HFFc6 (cell line): ENCODE data around the gene GSX2. TPM values are rescaled to one million over a fixed set of nuclear protein-coding genes. Genes with fewer than 3 reads are reported as not detected.

Experiments
- DNase-seq: peaks from one replicate; pipeline ENCODE4 v3.0.0-alpha.2; 2018
- H3K27ac Mint-ChIP-seq: 2 replicates; pipeline ENCODE4 v1.8.0; 2020; ENCODE audit warnings: mild to moderate bottlenecking, mixed read lengths
- H3K27me3 Mint-ChIP-seq: 2 replicates; pipeline ENCODE4 v1.8.0; 2021; ENCODE audit warnings: mild to moderate bottlenecking, moderate library complexity, mixed read lengths; ENCODE audit not compliant: insufficient read depth
- H3K36me3 Mint-ChIP-seq: 2 replicates; pipeline ENCODE4 v1.8.0; 2021; ENCODE audit warnings: low read depth, mixed read lengths
- H3K4me1 Mint-ChIP-seq: 2 replicates; pipeline ENCODE4 v1.8.0; 2020; ENCODE audit warnings: low read depth, mixed read lengths
- H3K4me3 Mint-ChIP-seq: 2 replicates; pipeline ENCODE4 v1.8.0; 2020; ENCODE audit warnings: mild to moderate bottlenecking, moderate library complexity, mixed read lengths
- H3K9me3 Mint-ChIP-seq: 2 replicates; pipeline ENCODE4 v1.8.0; 2020; ENCODE audit warnings: mild to moderate bottlenecking, mixed read lengths
- total RNA-seq, 6 experiments: library from RNA; stranded (reverse); fragmentation: NEBNext Ultra II Directional; extraction: Animal tissue kit (Norgen Biotek cat#: 25700); gene quantifications; 2 replicates in 1 of 6; 3 replicates in 5 of 6; pipeline ENCODE4 v1.2.3, GENCODE V29; 2021
- TF ChIP-seq, protein P1 (sequence below): fragments of 200-600 bp; sonication (generic); IDR thresholded peaks from 2 replicates; pipeline ENCODE4 v1.5.0; 2021; ENCODE audit warnings: antibody characterized with exemption, mild to moderate bottlenecking

GSX2 gene
- total RNA-seq, 6 experiments from 2014 or later, result not detected

DNA sequence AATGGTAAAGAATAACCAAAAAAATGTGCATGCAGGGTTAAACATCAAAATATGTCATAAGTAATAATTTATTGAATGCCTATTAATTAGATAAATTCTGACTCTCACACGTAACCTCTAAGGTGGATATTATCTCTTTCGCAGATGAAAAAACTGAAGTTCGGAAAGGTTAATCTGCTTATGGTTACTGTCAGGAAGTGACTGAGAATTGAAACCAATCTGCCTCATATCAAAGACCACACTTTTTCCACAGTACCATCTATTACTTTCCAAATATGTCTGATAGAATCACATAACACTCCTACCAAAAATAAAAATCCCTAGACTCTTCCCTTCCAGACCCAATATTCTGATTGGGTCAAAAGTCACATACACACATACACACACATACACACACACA lies 41.8 kb upstream of the GSX2 start:
- H3K4me3 Mint-ChIP-seq, result no peak overlapping the region
- no peaks in the 10 kb centered on the region for H3K9me3 Mint-ChIP-seq
- no peak overlapping the region; the same call in 1 of the 2 replicates for H3K27ac Mint-ChIP-seq
- DNase-seq, result no peak
- no peaks in the 10 kb centered on the region for H3K27me3 Mint-ChIP-seq
- TF ChIP-seq, protein P1, sequence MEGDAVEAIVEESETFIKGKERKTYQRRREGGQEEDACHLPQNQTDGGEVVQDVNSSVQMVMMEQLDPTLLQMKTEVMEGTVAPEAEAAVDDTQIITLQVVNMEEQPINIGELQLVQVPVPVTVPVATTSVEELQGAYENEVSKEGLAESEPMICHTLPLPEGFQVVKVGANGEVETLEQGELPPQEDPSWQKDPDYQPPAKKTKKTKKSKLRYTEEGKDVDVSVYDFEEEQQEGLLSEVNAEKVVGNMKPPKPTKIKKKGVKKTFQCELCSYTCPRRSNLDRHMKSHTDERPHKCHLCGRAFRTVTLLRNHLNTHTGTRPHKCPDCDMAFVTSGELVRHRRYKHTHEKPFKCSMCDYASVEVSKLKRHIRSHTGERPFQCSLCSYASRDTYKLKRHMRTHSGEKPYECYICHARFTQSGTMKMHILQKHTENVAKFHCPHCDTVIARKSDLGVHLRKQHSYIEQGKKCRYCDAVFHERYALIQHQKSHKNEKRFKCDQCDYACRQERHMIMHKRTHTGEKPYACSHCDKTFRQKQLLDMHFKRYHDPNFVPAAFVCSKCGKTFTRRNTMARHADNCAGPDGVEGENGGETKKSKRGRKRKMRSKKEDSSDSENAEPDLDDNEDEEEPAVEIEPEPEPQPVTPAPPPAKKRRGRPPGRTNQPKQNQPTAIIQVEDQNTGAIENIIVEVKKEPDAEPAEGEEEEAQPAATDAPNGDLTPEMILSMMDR, result no peak
- peaks cover 84% of the 10 kb centered on the region for H3K4me1 Mint-ChIP-seq
- peaks cover 22% of the 10 kb centered on the region for H3K36me3 Mint-ChIP-seq

DNA sequence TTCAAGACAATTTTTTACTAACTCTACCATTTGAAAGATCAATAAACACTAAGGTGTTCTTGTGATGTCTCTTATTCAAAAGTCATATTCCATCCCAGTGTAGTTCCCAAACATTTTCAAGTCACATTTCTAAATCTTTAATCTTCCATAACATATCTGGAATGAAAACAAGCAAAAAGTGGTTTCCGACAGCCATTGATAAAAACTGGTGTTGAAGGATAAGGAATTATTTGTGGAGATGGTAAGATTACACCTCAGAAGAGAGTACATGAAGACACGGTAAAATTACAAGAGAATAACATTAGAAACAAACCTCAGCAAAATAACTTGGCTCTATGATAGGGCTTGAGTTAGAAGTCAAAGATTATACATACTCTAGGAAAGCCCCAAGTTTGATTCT lies 39.8 kb upstream of the GSX2 start:
- Mint-ChIP-seq H3K36me3 (peaks cover 26% of the 10 kb centered on the region), H3K4me1 (peaks cover 75% of the 10 kb centered on the region)

DNA sequence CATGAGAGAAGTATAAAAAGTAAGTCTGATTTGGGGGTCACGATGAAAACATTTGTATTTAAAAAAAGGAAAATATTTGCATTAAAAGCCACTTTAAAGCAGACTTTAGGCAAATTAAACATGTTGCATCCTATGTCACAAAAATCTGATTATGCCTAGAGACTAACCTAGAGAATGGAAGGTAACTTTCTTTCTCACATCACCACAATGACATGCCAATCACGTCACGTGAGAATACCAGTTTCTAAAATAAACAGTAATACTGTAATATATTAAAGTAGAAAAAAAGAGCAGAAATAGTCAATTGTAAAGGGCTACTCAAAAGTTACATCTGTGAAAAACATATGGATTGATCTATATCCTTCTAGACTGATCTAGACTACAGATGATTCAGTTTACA lies 38.9 kb upstream of the GSX2 start:
- H3K36me3 Mint-ChIP-seq, result peaks cover 22% of the 10 kb centered on the region
- DNase-seq, result no peak
- peaks cover 79% of the 10 kb centered on the region for H3K4me1 Mint-ChIP-seq
- no peak overlapping the region for H3K27ac Mint-ChIP-seq
- H3K4me3 Mint-ChIP-seq, result peak overlapping the region; percentile 93
- no peaks in the 10 kb centered on the region for H3K27me3 Mint-ChIP-seq
- TF ChIP-seq, protein P1, result no peak
- H3K9me3 Mint-ChIP-seq, result no peaks in the 10 kb centered on the region

More for the DNA sequence above, 39.8 kb upstream of the GSX2 start:
- H3K4me3 Mint-ChIP-seq, result peak overlapping the region; percentile 51
- no peaks in the 10 kb centered on the region for H3K27me3 Mint-ChIP-seq
- H3K9me3 Mint-ChIP-seq, result no peaks in the 10 kb centered on the region
- TF ChIP-seq, protein P1, result no peak
- H3K27ac Mint-ChIP-seq, result peak overlapping the region; percentile 0; the same call in 1 of the 2 replicates
- DNase-seq, result no peak

DNA sequence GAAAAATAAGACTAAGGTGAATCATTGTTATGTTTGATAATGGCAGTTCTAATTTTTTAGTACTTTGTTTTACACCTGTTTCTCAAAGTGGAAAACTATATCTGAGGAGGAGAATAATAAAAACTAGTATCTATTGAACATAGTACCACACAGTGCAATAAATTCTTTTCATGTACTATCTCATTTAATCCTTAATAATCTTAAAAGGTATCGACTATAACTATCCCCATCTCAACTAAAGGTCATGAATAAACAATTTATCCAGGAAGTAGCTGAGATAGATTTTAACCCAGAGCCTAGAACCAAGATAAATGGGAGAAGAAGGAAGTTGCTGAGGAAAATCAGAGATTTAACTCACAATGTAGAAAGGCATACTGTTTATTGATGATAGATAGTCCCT lies 38.1 kb upstream of the GSX2 start:
- H3K27ac Mint-ChIP-seq, result no peak overlapping the region
- DNase-seq, result no peak
- H3K4me3 Mint-ChIP-seq, result peak overlapping the region; percentile 93
- H3K4me1 Mint-ChIP-seq, result peaks cover 80% of the 10 kb centered on the region
- H3K9me3 Mint-ChIP-seq, result no peaks in the 10 kb centered on the region
- TF ChIP-seq, protein P1, result no peak
- no peaks in the 10 kb centered on the region for H3K27me3 Mint-ChIP-seq
- peaks cover 22% of the 10 kb centered on the region for H3K36me3 Mint-ChIP-seq

DNA sequence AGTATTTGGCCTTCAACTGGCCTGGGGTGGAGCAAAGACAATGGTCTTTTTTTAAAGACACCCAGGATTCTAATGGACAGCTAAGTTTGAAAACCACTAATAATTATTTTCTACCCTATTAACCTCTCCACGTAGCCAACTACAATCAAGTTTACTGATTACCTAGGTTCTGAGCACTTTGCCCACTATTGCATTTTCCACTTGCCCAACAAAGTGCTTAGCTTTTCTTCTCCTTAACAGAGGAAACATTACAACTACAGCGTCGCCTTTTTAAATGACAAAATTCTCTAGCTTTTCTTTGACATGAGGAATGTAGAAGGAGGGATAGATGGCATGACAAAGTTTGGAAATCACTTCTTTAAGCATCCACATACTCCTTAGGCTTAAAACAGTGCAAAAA lies 37.6 kb upstream of the GSX2 start:
- H3K4me3 Mint-ChIP-seq, result peak overlapping the region; percentile 93
- TF ChIP-seq, protein P1, result no peak
- H3K4me1 Mint-ChIP-seq, result peaks cover 80% of the 10 kb centered on the region
- no peak for DNase-seq
- H3K36me3 Mint-ChIP-seq, result peaks cover 22% of the 10 kb centered on the region
- H3K27me3 Mint-ChIP-seq, result no peaks in the 10 kb centered on the region
- H3K9me3 Mint-ChIP-seq, result no peaks in the 10 kb centered on the region
- peak overlapping the region; percentile 94 for H3K27ac Mint-ChIP-seq

DNA sequence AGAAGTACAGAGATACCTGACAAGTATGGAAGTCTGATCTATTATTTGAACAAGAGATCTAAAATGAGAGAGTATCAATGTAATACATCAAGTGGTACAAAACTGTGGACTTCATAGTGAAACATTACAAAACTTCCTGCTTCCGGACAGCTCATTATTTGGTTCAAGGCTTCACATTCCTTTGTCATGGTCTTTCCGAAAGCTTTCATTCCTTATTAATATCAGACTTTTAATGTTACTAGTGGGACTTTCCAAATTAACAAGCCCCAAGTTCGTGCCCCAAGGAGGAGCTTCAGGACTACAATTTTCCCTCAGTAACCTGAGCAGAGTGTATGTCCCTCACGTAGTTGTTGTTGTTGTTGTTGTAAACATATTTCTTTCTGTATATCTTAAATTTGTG lies 36.7 kb upstream of the GSX2 start:
- Mint-ChIP-seq H3K9me3 (no peaks in the 10 kb centered on the region), H3K4me1 (peaks cover 76% of the 10 kb centered on the region), H3K4me3 (peak overlapping the region; percentile 93), H3K36me3 (peaks cover 22% of the 10 kb centered on the region), H3K27ac (peak overlapping the region; percentile 94), H3K27me3 (no peaks in the 10 kb centered on the region; the same call in 1 of the 2 replicates)
- DNase-seq, result peak; percentile 75
- TF ChIP-seq, protein P1, result no peak
